Esophagus muscularis mucosa (tissue), 3 donors: Measurements from ENCODE around the gene LDAH.

ENCODE experiments used
- CTCF ChIP-seq, 3 experiments: fragments of 200-600 bp in 2 of 3; fragments of 450-650 bp in 1 of 3; sonication (generic) in 2 of 3; IDR thresholded peaks; one replicate each; pipeline ENCODE4 v1.5.1; 2017 to 2019; ENCODE audit warnings: antibody characterized with exemption in 3 of 3, mild to moderate bottlenecking in 2 of 3, moderate library complexity in 1 of 3
- POLR2A ChIP-seq: fragments of 450-650 bp; IDR thresholded peaks from one replicate; pipeline ENCODE4 v1.6.1; 2017; ENCODE audit warnings: antibody characterized with exemption, moderate library complexity, mild to moderate bottlenecking, low read depth
- POLR2AphosphoS5 ChIP-seq, 2 donors: sonication (generic); formaldehyde crosslinking; IDR thresholded peaks; one replicate each; pipeline ENCODE4 v1.6.1; 2017; ENCODE audit warnings: antibody characterized with exemption in 2 of 2

DNA sequence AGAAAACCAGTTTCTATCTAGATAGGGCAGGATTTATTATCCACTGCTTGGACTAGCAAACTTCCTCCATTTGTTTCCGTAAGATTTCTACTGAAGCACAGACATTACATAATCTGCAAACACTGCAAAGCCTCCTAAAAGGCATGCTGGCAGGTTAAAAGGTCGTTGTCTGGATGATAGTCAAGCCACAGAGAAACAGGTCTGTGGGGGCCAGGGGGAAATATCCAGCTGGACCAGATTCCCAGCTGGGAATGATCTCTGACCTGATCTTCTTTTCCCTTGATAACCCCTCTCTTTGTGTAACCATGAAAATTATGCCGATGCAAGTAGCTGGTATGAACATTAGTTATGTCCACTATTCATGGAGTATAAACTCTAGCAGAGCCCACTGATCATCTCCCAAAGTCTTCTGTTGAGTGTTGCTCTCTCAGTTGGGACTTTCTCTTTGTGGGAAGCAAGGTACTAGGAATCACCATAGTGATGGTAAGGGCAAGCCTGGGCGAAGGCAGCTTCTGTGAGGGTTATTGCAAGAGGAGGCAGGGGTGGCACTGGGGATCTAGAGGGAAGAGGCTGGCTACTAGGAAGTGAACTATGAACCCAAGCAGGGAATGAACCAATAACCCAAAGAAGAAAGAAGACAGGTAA is 94.7 kb downstream of the LDAH start:
- TF ChIP-seq POLR2A, result no peak
- no peak for TF ChIP-seq POLR2AphosphoS5 (IDR thresholded peaks at IDR 0.05)
- TF ChIP-seq CTCF (IDR thresholded peaks at IDR 0.05), result no peak
